Osteocyte (in vitro differentiated cells): ENCODE results near the gene MED8. TPM values are rescaled to one million over a fixed set of nuclear protein-coding genes. Genes with fewer than 3 reads are reported as not detected.
"Not testable (repeated sequence)": the region's sequence is repeated elsewhere in the genome, so short reads cannot be mapped to it uniquely, and the experiment has no call there.

Experiments used
- DNase-seq: peaks from one replicate; pipeline ENCODE4 v3.0.0; 2021; ENCODE audit warnings: mixed read lengths; ENCODE audit not compliant: unreplicated experiment; ENCODE audit errors: extremely low spot score
- H3K27ac Mint-ChIP-seq: one replicate; pipeline ENCODE4 v1.8.0; 2021; ENCODE audit warnings: mild to moderate bottlenecking, mixed read lengths; ENCODE audit not compliant: unreplicated experiment
- H3K27me3 Mint-ChIP-seq: one replicate; pipeline ENCODE4 v1.8.0; 2021; ENCODE audit warnings: mixed read lengths; ENCODE audit not compliant: unreplicated experiment
- H3K36me3 Mint-ChIP-seq: one replicate; pipeline ENCODE4 v1.8.0; 2021; ENCODE audit warnings: mixed read lengths; ENCODE audit not compliant: unreplicated experiment
- H3K4me1 Mint-ChIP-seq: one replicate; pipeline ENCODE4 v1.8.0; 2021; ENCODE audit warnings: mixed read lengths; ENCODE audit not compliant: unreplicated experiment
- H3K4me3 Mint-ChIP-seq: one replicate; pipeline ENCODE4 v1.8.0; 2021; ENCODE audit warnings: mild to moderate bottlenecking, moderate library complexity, mixed read lengths; ENCODE audit not compliant: unreplicated experiment
- H3K9me3 Mint-ChIP-seq: one replicate; pipeline ENCODE4 v1.8.0; 2021; ENCODE audit warnings: mixed read lengths; ENCODE audit not compliant: unreplicated experiment
- total RNA-seq: library from RNA; stranded (reverse); gene quantifications from 2 replicates; pipeline ENCODE4 v1.2.1, GENCODE V29; 2021
- TF ChIP-seq, protein P1 (sequence below): fragments of 200-600 bp; sonication (generic); IDR thresholded peaks from 2 replicates; pipeline ENCODE4 v1.5.0; 2021; ENCODE audit warnings: antibody characterized with exemption, mild to moderate bottlenecking, moderate library complexity

The MED8 gene
- total RNA-seq, 1 donor from 2014 or later, result 40.4 TPM

DNA sequence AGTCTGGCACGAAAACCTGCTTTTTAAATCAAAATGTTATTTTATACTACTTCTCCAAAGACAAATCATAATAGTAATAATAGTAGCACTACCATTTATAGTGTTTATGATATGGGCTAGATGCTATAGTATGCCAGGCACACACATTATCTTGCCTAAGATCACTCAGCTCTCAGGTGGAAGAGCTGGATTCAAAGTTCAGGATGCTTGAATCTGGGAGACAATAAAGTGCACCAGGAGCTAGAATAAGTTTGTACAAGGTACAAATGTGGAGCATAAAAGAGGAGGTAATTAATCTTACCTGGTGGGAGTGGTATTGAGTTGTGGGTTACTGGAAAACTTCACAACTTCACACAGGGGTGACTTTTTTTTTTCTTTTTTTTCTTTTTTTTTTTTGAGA, 11.8 kb downstream of the MED8 start:
- Mint-ChIP-seq H3K36me3 (peaks cover 15% of the 10 kb centered on the region), H3K27ac (no peak overlapping the region), H3K4me1 (no peaks in the 10 kb centered on the region), H3K27me3 (no peaks in the 10 kb centered on the region), H3K4me3 (no peak overlapping the region), H3K9me3 (no peaks in the 10 kb centered on the region)
- TF ChIP-seq, protein P1, sequence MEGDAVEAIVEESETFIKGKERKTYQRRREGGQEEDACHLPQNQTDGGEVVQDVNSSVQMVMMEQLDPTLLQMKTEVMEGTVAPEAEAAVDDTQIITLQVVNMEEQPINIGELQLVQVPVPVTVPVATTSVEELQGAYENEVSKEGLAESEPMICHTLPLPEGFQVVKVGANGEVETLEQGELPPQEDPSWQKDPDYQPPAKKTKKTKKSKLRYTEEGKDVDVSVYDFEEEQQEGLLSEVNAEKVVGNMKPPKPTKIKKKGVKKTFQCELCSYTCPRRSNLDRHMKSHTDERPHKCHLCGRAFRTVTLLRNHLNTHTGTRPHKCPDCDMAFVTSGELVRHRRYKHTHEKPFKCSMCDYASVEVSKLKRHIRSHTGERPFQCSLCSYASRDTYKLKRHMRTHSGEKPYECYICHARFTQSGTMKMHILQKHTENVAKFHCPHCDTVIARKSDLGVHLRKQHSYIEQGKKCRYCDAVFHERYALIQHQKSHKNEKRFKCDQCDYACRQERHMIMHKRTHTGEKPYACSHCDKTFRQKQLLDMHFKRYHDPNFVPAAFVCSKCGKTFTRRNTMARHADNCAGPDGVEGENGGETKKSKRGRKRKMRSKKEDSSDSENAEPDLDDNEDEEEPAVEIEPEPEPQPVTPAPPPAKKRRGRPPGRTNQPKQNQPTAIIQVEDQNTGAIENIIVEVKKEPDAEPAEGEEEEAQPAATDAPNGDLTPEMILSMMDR, result no peak
- no peak for DNase-seq

DNA sequence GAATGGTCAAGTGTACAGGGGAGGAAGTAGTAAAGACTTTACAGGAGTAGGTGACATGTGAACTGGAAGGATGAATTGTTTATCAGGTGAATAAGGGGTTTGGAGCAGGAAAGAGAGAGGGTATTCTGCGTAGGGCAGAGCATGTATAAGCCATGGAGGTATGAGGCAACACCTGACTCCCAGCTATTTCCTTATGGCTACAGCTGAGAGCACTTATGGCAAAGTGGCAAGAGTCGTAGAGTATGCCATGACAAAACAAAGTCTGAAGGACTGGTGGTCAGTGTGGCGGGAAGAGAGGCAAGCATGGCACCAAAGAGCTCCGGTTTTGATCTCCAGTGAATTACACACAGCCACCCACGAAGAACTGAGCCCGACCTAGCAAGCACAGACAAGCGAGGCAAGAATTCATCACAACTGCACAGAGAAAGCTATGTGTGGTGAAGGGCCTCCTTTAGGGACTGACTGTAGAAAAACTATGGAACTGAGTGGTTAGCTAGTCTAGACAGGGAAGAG, 12.8 kb downstream of the MED8 start:
- H3K9me3 Mint-ChIP-seq, result no peaks in the 10 kb centered on the region
- no peak for DNase-seq
- H3K27ac Mint-ChIP-seq, result no peak overlapping the region
- no peaks in the 10 kb centered on the region for H3K4me1 Mint-ChIP-seq
- TF ChIP-seq, protein P1, result no peak
- H3K36me3 Mint-ChIP-seq, result peaks cover 8% of the 10 kb centered on the region
- no peaks in the 10 kb centered on the region for H3K27me3 Mint-ChIP-seq
- no peak overlapping the region for H3K4me3 Mint-ChIP-seq

DNA sequence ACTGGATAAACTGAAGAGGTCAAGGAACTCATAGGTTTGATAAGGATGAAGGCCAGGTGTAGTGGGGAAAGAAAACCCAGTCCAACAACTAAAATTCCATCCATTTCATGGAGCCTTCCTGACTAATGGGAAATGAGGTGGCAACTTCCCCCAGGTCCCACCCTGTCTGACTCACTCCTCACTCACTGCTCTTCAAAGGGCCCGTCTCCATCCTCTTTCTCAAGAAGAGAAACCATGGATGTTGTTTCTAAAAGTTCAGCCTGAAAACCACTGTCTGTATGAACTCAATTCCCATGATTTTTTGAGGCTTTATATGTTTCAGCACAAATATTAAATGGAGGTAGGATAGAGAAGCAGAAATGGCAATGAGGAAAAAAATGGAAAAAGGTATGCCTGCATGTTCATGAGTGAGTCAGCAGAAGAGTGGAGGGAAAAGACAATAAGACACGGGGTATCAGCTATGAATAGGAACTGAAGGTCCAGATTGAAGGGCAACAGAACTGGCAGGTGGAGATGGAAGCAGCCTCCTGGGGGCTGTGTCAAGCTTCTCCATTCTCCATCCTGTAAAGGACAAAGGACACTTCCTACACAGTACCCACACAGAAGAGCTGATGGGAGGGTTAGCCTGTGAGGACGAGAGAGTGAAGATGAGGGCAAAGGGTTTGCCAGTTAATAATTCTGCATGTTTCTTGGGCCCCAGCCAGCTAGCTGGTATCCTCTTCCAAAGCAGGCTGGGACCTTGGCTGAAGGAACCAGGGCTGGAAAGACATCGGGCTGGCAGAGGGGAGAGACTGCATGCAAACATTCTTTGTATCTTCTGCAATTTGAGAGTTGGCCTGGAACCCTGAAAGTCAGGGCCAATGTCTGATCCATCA, 16.3 kb downstream of the MED8 start:
- no peaks in the 10 kb centered on the region for H3K9me3 Mint-ChIP-seq
- H3K4me3 Mint-ChIP-seq, result no peak overlapping the region
- H3K27me3 Mint-ChIP-seq, result no peaks in the 10 kb centered on the region
- no peaks in the 10 kb centered on the region for H3K36me3 Mint-ChIP-seq
- TF ChIP-seq, protein P1, result no peak
- no peak overlapping the region for H3K27ac Mint-ChIP-seq
- H3K4me1 Mint-ChIP-seq, result peaks cover 12% of the 10 kb centered on the region
- no peak for DNase-seq

DNA sequence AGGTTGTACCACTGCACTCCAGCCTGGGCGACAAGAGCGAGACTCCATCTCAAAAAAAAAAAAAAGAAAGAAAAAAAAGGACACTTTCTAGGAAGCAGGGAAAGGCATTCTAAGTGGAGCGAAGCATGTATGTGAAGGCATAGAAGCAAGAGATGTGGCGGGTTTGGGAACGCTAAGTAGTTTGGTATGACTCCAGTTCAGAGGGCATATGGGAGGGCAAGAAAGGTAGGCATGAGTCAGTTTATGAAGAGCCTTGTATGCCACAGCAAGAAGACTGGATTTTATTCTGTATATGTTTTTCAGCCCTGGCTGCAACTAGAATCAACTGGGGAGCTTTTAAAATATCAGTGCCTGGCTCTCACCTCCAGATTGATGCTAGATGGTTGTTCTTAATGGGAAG, 17.4 kb downstream of the MED8 start:
- DNase-seq, result no peak
- no peaks in the 10 kb centered on the region for H3K36me3 Mint-ChIP-seq
- no peaks in the 10 kb centered on the region for H3K27me3 Mint-ChIP-seq
- no peak overlapping the region for H3K27ac Mint-ChIP-seq
- TF ChIP-seq, protein P1, result no peak
- no peak overlapping the region for H3K4me3 Mint-ChIP-seq
- peaks cover 17% of the 10 kb centered on the region for H3K4me1 Mint-ChIP-seq
- H3K9me3 Mint-ChIP-seq, result no peaks in the 10 kb centered on the region

DNA sequence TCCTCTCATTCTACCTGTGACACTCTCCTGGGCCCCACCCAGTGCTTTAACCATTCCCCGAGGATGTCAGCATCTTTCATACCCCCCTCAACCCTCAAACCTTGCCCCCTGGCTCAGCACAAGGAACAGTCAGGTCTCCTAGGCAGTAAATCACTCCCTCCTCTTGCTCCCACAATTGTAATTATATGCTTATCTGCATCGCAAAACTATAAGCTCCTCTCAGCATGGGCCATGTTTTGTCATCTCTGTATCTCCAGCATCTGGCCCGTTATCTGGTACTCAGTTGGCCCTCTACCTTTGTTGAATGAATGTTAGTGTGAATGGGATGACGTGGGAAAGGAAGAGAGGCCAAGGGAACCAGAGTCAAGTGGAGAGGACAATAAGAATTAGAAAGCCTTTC, 19.0 kb downstream of the MED8 start:
- DNase-seq, result no peak
- peaks cover 30% of the 10 kb centered on the region for H3K4me1 Mint-ChIP-seq
- H3K36me3 Mint-ChIP-seq, result no peaks in the 10 kb centered on the region
- H3K9me3 Mint-ChIP-seq, result no peaks in the 10 kb centered on the region
- no peak overlapping the region for H3K27ac Mint-ChIP-seq
- H3K27me3 Mint-ChIP-seq, result no peaks in the 10 kb centered on the region
- TF ChIP-seq, protein P1, result no peak
- H3K4me3 Mint-ChIP-seq, result no peak overlapping the region

DNA sequence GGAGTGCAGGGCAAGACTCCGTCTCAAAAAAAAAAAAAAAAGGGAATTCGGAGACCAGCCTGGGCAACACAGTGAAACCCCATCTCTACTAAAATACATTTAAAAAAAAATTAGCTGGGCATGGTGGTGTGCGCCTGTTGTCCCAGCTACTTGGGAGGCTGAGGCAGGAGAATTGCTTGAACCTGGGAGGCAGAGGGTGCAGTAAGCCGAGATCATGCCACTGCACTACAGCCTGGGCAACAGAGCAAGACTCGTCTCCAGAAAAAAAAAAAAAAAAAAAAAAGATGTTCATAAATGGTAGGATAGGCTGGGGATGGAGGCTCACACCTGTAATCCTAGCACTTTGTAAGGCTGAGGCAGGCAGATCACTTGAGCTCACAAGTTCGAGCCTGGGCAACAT, 19.8 kb downstream of the MED8 start:
- H3K27ac Mint-ChIP-seq, H3K4me3 Mint-ChIP-seq, H3K9me3 Mint-ChIP-seq, H3K27me3 Mint-ChIP-seq, H3K36me3 Mint-ChIP-seq, DNase-seq: not testable (repeated sequence)
- H3K4me1 Mint-ChIP-seq, result peaks cover 33% of the 10 kb centered on the region
